WTC11 (cell line): ENCODE measurements around the gene SRRM2. TPM values are rescaled to one million over a fixed set of nuclear protein-coding genes. Genes with fewer than 3 reads are reported as not detected.

ENCODE experiments used
- ATAC-seq: fragments of 200-7000 bp; cut with Tn5 transposase; 2 replicates; pipeline ENCODE4 v1.10.0; 2021; ENCODE audit warnings: mild to moderate bottlenecking, moderate library complexity
- CTCF ChIA-PET: fragments of 300-600 bp; sonication (Branson Sonifier 250); formaldehyde crosslinking; loops from one replicate; lab custom pipeline; 2021; ENCODE audit warnings: antibody characterized with exemption; lab: Charles Lee
- POLR2A ChIA-PET: fragments of 350-600 bp; sonication (Branson Sonifier 250); formaldehyde crosslinking; loops from one replicate; lab custom pipeline; 2021; ENCODE audit warnings: antibody characterized with exemption; lab: Charles Lee
- DNase-seq: peaks from one replicate; pipeline ENCODE4 v3.0.0; 2021; ENCODE audit warnings: low spot score
- H3K27ac Mint-ChIP-seq: 2 replicates; pipeline ENCODE4 v1.8.0; 2021; ENCODE audit warnings: mixed read lengths
- H3K27me3 Mint-ChIP-seq: 2 replicates; pipeline ENCODE4 v1.8.0; 2021; ENCODE audit warnings: low read depth, mild to moderate bottlenecking, moderate library complexity, mixed read lengths
- H3K36me3 Mint-ChIP-seq: 2 replicates; pipeline ENCODE4 v1.8.0; 2021; ENCODE audit warnings: mixed read lengths
- H3K4me1 Mint-ChIP-seq: 2 replicates; pipeline ENCODE4 v1.8.0; 2022; ENCODE audit warnings: mixed read lengths
- H3K4me3 Mint-ChIP-seq: 2 replicates; pipeline ENCODE4 v1.8.0; 2021; ENCODE audit warnings: mild to moderate bottlenecking, moderate library complexity, mixed read lengths
- H3K9me3 Mint-ChIP-seq: 2 replicates; pipeline ENCODE4 v1.8.0; 2021; ENCODE audit warnings: mixed read lengths
- ATF2 ChIP-seq: sonication (generic); formaldehyde crosslinking; IDR thresholded peaks from 2 replicates; pipeline ENCODE4 v1.8.1; 2022; ENCODE audit warnings: low read depth, missing genetic modification reagents, borderline replicate concordance
- CDX4 ChIP-seq: fragments of 250-450 bp; sonication (Bioruptor Pico); IDR thresholded peaks from 2 replicates; pipeline ENCODE4 v1.9.0; 2021; ENCODE audit warnings: moderate library complexity, mild to moderate bottlenecking, inconsistent platforms, borderline replicate concordance
- CREM ChIP-seq: sonication (generic); formaldehyde crosslinking; IDR thresholded peaks from 2 replicates; pipeline ENCODE4 v1.8.1; 2022; ENCODE audit warnings: mild to moderate bottlenecking, missing genetic modification reagents, moderate library complexity
- E2F1 ChIP-seq: sonication (generic); formaldehyde crosslinking; IDR thresholded peaks from 2 replicates; pipeline ENCODE4 v1.8.0; 2022; ENCODE audit warnings: mild to moderate bottlenecking, missing genetic modification reagents
- E2F5 ChIP-seq: sonication (generic); formaldehyde crosslinking; IDR thresholded peaks from 2 replicates; pipeline ENCODE4 v1.8.1; 2022; ENCODE audit warnings: mild to moderate bottlenecking, moderate library complexity, missing genetic modification reagents
- GRHL2 ChIP-seq: fragments of 250-450 bp; sonication (Bioruptor Pico); IDR thresholded peaks from 2 replicates; pipeline ENCODE4 v1.8.0; 2022; ENCODE audit warnings: mild to moderate bottlenecking, moderate library complexity; ENCODE audit not compliant: insufficient replicate concordance, severe bottlenecking
- MYBL2 ChIP-seq: sonication (generic); formaldehyde crosslinking; IDR thresholded peaks from 2 replicates; pipeline ENCODE4 v1.8.1; 2023; ENCODE audit warnings: mild to moderate bottlenecking, moderate library complexity, missing genetic modification reagents
- NR3C1 ChIP-seq: sonication (generic); formaldehyde crosslinking; conservative IDR thresholded peaks from 2 replicates; pipeline ENCODE4 v1.8.1; 2023; ENCODE audit warnings: low read depth, mild to moderate bottlenecking, missing genetic modification reagents
- PRDM15 ChIP-seq: sonication (generic); formaldehyde crosslinking; IDR thresholded peaks from 2 replicates; pipeline ENCODE4 v1.8.0; 2022; ENCODE audit warnings: missing genetic modification reagents
- PREB ChIP-seq: sonication (generic); formaldehyde crosslinking; IDR thresholded peaks from 2 replicates; pipeline ENCODE4 v1.8.1; 2022; ENCODE audit warnings: mild to moderate bottlenecking, missing genetic modification reagents, moderate library complexity, borderline replicate concordance
- SMAD4 ChIP-seq: sonication (generic); formaldehyde crosslinking; IDR thresholded peaks from 2 replicates; pipeline ENCODE4 v1.8.0; 2022; ENCODE audit warnings: mild to moderate bottlenecking, missing genetic modification reagents
- SOX15 ChIP-seq: fragments of 250-450 bp; sonication (Bioruptor Pico); IDR thresholded peaks from 2 replicates; pipeline ENCODE4 v1.9.0; 2021; ENCODE audit warnings: mild to moderate bottlenecking
- TEAD4 ChIP-seq: sonication (generic); formaldehyde crosslinking; IDR thresholded peaks from 2 replicates; pipeline ENCODE4 v1.8.0; 2022; ENCODE audit warnings: mild to moderate bottlenecking, missing genetic modification reagents
- USF1 ChIP-seq: sonication (generic); formaldehyde crosslinking; IDR thresholded peaks from 2 replicates; pipeline ENCODE4 v1.8.0; 2022; ENCODE audit warnings: mild to moderate bottlenecking, missing genetic modification reagents
- ZNF121 ChIP-seq: sonication (generic); formaldehyde crosslinking; IDR thresholded peaks from 2 replicates; pipeline ENCODE4 v1.8.0; 2023; ENCODE audit warnings: missing genetic modification reagents
- ZNF263 ChIP-seq: sonication (generic); formaldehyde crosslinking; IDR thresholded peaks from 2 replicates; pipeline ENCODE4 v1.8.1; 2022; ENCODE audit warnings: low read depth, mild to moderate bottlenecking, moderate library complexity, missing genetic modification reagents
- ZSCAN18 ChIP-seq: fragments of 250-450 bp; sonication (Bioruptor Pico); IDR thresholded peaks from 2 replicates; pipeline ENCODE4 v2.1.2; 2022; ENCODE audit warnings: mild to moderate bottlenecking, moderate library complexity
- total RNA-seq: library from RNA; stranded (reverse); gene quantifications from 3 replicates; pipeline ENCODE4 v1.2.3, GENCODE V29; 2021

The SRRM2 gene
- total RNA-seq, 1 experiment from 2014 or later: 823 TPM

- peaks cover 4% of the 10 kb centered on the region for H3K4me1 Mint-ChIP-seq
- H3K9me3 Mint-ChIP-seq: no peaks in the 10 kb centered on the region
- 0 out of 2 replicates have a peak, but pooled peaks have one; percentile 42 for TF ChIP-seq ZNF263
- TF ChIP-seq CDX4: no peak
- H3K27me3 Mint-ChIP-seq: peaks cover 36% of the 10 kb centered on the region
- H3K36me3 Mint-ChIP-seq: no peaks in the 10 kb centered on the region
- CTCF ChIA-PET: interaction anchor here (0.8 to 2.7 kb wide), 3 partner anchors 12 to 141 kb away, joined by 3 to 18 read pairs (median 8); partner anchors contain the start of gene PRSS41
- peak overlapping the region; percentile 16; the same call in 1 of the 2 replicates for H3K4me3 Mint-ChIP-seq
- H3K27ac Mint-ChIP-seq: no peak overlapping the region
- DNase-seq (no peak), ATAC-seq (no peak)
- POLR2A ChIA-PET: no interaction called here
These were observed 33.8 kb downstream of the SRRM2 start for GRCh38 chr16:2786061-2786825.

GRCh38 chr16:2786826-2787151 lies 34.4 kb downstream of the SRRM2 start:
- no peaks in the 10 kb centered on the region for H3K9me3 Mint-ChIP-seq
- no peaks in the 10 kb centered on the region for H3K36me3 Mint-ChIP-seq
- peaks cover 4% of the 10 kb centered on the region for H3K4me1 Mint-ChIP-seq
- TF ChIP-seq E2F5: no peak
- TF ChIP-seq GRHL2 (CRISPR knock-in tag): no peak
- no peak for TF ChIP-seq PRDM15 (CRISPR knock-in tag)
- TF ChIP-seq PREB (CRISPR knock-in tag): no peak
- no peak for TF ChIP-seq NR3C1 (CRISPR knock-in tag)
- TF ChIP-seq ZNF121 (CRISPR knock-in tag): no peak
- TF ChIP-seq CREM (CRISPR knock-in tag): no peak
- TF ChIP-seq SOX15 (CRISPR knock-in tag): no peak
- TF ChIP-seq SMAD4 (CRISPR knock-in tag): no peak
- ATAC-seq (no peak), DNase-seq (no peak)
- H3K27me3 Mint-ChIP-seq: peaks cover 41% of the 10 kb centered on the region
- H3K4me3 Mint-ChIP-seq: no peak overlapping the region
- ChIA-PET POLR2A (no interaction called here), CTCF (no interaction called here)
- no peak overlapping the region for H3K27ac Mint-ChIP-seq

GRCh38 chr16:2787406-2787805 lies 35.0 kb downstream of the SRRM2 start, which contains the start of gene PRSS33:
PRSS33 (minus strand) TSS chr16:2787560; CDS start chr16:2786547, 1,013 bp downstream.
- H3K27ac Mint-ChIP-seq: no peak within 1 kb of the TSS
- peaks cover 45% of the 10 kb centered on the region for H3K27me3 Mint-ChIP-seq
- no peaks in the 10 kb centered on the region for H3K36me3 Mint-ChIP-seq
- DNase-seq (no peak), ATAC-seq (no peak)
- CTCF ChIA-PET: interaction anchor here (1.2 to 1.8 kb wide), 2 partner anchors 11 to 36 kb away, joined by 4 to 7 read pairs; partner anchors contain the start of gene PRSS41
- H3K4me1 Mint-ChIP-seq: peaks cover 4% of the 10 kb centered on the region
- no peak within 1 kb of the TSS for H3K4me3 Mint-ChIP-seq
- H3K9me3 Mint-ChIP-seq: no peaks in the 10 kb centered on the region
- POLR2A ChIA-PET: no interaction called here
- no peak for TF ChIP-seq MYBL2 (CRISPR knock-in tag)
- no peak for TF ChIP-seq E2F1
- no peak for TF ChIP-seq ZSCAN18
- TF ChIP-seq ATF2 (CRISPR knock-in tag): no peak
- no peak for TF ChIP-seq TEAD4
- no peak for TF ChIP-seq USF1 (CRISPR knock-in tag)
